ENCODE measurements around the gene BOD1L2.

The BOD1L2 gene

GRCh38 chr18:57150828-57151227 is 3.9 kb downstream of the BOD1L2 start:
- DNase-seq = no peak

GRCh38 chr18:57154191-57154830 is 7.4 kb downstream of the BOD1L2 start:
- DNase-seq = no peak

- no peak for DNase-seq
These were observed 17.5 kb downstream of the BOD1L2 start for GRCh38 chr18:57164401-57164800.

- DNase-seq = no peak
These were observed 20.9 kb downstream of the BOD1L2 start for GRCh38 chr18:57167617-57168308.

GRCh38 chr18:57171026-57171425 is 24.1 kb downstream of the BOD1L2 start:
- no peak for DNase-seq

- DNase-seq = no peak
These were observed 28.6 kb downstream of the BOD1L2 start for GRCh38 chr18:57175532-57175931.

- no peak for DNase-seq
These were observed 38.5 kb downstream of the BOD1L2 start for GRCh38 chr18:57185434-57185833.

GRCh38 chr18:57188851-57189557 is 42.1 kb downstream of the BOD1L2 start:
- DNase-seq = no peak

GRCh38 chr18:57190026-57190425 is 43.1 kb downstream of the BOD1L2 start:
- no peak for DNase-seq

- no peak for DNase-seq
These were observed 47.2 kb downstream of the BOD1L2 start for GRCh38 chr18:57194070-57194469.

GRCh38 chr18:57194622-57195021 is 47.7 kb downstream of the BOD1L2 start:
- DNase-seq = no peak

- no peak for DNase-seq
These were observed 48.5 kb downstream of the BOD1L2 start for GRCh38 chr18:57195341-57195740.

GRCh38 chr18:57197261-57197660 is 50.4 kb downstream of the BOD1L2 start:
- no peak for DNase-seq

GRCh38 chr18:57198073-57198472 is 51.2 kb downstream of the BOD1L2 start:
- DNase-seq = no peak

Data from stimulated activated CD4-positive, alpha-beta T cell treated with anti-CD3 and anti-CD28 coated beads, Interleukin-4, amount 100 ng/mL, for 4 hours (primary cell).